GM19193 (cell line): ENCODE measurements around the gene FOXC2.

Source experiments
- POLR2A ChIP-seq: IDR thresholded peaks from 4 replicates; pipeline ENCODE4 v1.6.1; 2011; ENCODE audit not compliant: insufficient read depth, insufficient read length; ENCODE audit errors: extremely low read depth

Gene FOXC2

GRCh38 chr16:86611941-86612340 lies 45.3 kb downstream of the FOXC2 start:
- no peak for TF ChIP-seq POLR2A

- no peak for TF ChIP-seq POLR2A
Measured at GRCh38 chr16:86614699-86615098, 48.1 kb downstream of the FOXC2 start.

DNA sequence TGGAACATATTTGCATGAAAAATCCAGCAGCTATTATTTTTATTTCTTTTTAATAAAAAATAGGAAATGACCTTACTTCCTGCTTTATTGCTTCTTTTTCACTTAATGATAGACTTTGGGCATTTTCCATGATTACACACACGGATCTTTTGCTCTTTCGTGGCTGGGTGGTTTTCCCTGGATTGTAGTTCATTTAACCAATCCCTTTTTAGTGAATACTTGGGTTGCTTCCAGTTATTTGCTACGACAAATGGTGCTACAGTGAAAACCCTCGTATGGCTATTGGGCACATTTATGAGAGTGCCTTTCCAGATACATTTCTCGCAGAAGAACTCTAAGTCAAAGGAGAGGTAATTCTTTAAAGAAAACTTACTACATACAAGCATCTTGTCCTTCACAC lies 50.3 kb downstream of the FOXC2 start:
- no peak for TF ChIP-seq POLR2A

DNA sequence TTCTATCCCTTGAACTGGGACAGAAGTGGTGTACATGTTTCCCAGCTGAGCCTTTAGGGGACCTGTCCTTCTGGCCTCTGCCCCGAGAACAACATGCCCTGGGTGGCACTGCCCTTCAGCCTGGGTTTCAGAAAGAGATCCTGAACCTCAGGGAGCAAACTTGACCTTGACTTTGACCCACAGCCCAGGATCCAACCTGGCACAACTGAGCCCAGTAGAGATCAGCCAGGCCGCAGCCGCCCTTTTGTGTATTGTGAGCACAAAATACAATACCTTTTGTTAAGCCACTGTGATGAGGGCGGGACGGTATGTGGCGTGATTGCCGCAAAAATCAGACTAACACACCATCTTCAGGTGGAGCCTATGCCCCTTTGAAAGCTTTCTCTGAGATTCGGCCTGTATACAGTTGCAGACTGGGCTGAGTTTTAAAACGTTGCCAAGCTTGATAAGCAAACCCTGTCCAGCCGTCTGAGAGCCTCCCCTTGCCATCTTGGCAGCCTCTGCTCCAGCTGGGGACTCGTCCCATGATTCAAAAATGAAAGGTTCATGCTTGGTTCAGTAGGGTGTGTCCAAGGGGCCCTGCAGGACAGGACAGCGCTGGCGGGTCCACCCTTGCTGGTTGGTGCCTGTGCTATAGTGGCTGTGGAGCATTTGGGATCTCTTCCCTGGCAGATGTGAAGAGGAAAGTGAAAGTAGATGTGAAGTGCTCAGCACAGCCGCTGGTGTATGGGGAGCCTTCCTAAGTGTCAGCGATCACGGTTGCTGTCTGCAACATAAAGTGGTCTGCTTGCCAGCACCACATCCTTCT lies 52.0 kb downstream of the FOXC2 start:
- no peak for TF ChIP-seq POLR2A
